Large intestine (tissue), 3 donors: ENCODE results near the gene NLK. TPM values are rescaled to one million over a fixed set of nuclear protein-coding genes. Genes with fewer than 3 reads are reported as not detected.
A peak's percentile ranks its signal among the peaks of the same experiment; 100 is the strongest.
"Not testable (repeated sequence)": the region's sequence is repeated elsewhere in the genome, so short reads cannot be mapped to it uniquely, and the experiment has no call there.

Experiments used
- DNase-seq, 2 donors: peaks; one replicate each; pipeline versions ENCODE4 v3.0.0 to v3.0.0-alpha.2; 2013
- H3K27ac ChIP-seq: one replicate; pipeline ENCODE4 v1.5.1; 2013; ENCODE audit warnings: low read length
- H3K27me3 ChIP-seq: 2 replicates; pipeline ENCODE4 v1.6.1; 2013; ENCODE audit warnings: low read length; ENCODE audit not compliant: control insufficient read depth, insufficient read depth
- H3K36me3 ChIP-seq: 2 replicates; pipeline ENCODE4 v1.6.1; 2013; ENCODE audit warnings: low read length; ENCODE audit not compliant: control insufficient read depth, insufficient read depth
- H3K4me1 ChIP-seq: one replicate; pipeline ENCODE4 v1.6.1; 2013; ENCODE audit warnings: low read length; ENCODE audit not compliant: control insufficient read depth, insufficient read depth
- H3K4me3 ChIP-seq: one replicate; pipeline ENCODE4 v1.5.1; 2013; ENCODE audit warnings: low read length
- H3K9me3 ChIP-seq: one replicate; pipeline ENCODE4 v1.6.1; 2013; ENCODE audit warnings: mild to moderate bottlenecking, low read depth, low read length, moderate library complexity; ENCODE audit not compliant: control insufficient read depth
- WGBS: methylation state at CpG from one replicate; pipeline ENCODE4 v1.1.5; 2013; ENCODE audit warnings: low lambda C conversion rate; ENCODE audit not compliant: insufficient coverage; 5-methylcytosine and 5-hydroxymethylcytosine counted together
- polyA plus RNA-seq: library from polyadenylated mRNA; unstranded; fragments of 120-200 nt; gene quantifications from one replicate; pipeline ENCODE4 v1.2.1, GENCODE V29; 2013

Gene NLK
- polyA plus RNA-seq, 1 donor, result 13.9 TPM

DNA sequence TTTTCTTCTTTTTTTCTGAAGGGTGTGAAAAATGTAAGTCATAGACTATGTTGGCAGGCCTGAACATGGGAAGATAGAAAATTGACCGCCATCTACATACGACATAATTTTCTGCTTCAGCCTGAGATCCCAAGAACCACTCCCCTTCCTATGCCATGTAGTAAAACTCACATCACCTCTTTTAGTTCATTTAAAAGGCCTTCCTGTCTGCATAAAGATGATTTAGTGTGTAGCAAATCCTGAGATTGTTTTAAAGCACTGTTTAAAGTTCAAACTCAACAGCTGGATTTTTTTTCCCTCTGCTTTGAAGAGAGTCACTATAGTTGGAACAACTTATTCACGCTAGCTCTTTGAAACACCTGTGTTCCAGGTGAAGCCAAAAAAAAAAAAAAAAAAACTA is 101.5 kb downstream of the NLK start:
- no peak overlapping the region for H3K27ac ChIP-seq
- WGBS, result 40% methylated on average over 1 of the region's 3 CpGs
- H3K27me3 ChIP-seq, result no peaks in the 10 kb centered on the region
- H3K36me3 ChIP-seq, result peaks cover 2% of the 10 kb centered on the region
- H3K4me3 ChIP-seq, result no peak overlapping the region
- no peaks in the 10 kb centered on the region for H3K4me1 ChIP-seq
- DNase-seq, result peak in 1 of 2 donors; percentile 29
- no peaks in the 10 kb centered on the region for H3K9me3 ChIP-seq

DNA sequence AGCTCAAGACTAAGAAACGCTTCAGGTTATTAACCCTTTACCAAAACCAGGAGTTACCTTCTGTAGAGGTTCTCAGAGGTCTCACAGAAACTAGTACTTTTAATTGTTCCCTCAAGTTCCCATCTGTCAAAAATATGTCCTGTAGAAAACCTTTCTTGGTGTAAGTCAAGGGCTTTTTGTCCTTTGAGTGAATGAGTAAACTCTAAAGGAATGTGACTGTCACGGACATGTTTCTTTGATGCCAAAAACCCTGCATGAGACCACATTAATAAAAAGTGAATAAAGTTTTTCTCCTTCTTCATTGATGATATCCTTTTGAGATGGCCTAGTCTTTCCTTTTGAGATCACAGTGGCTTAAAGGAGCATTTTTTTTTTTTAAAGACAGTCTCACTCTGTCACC is 102.9 kb downstream of the NLK start:
- Histone ChIP-seq H3K27me3 (no peaks in the 10 kb centered on the region), H3K4me1 (no peaks in the 10 kb centered on the region), H3K4me3 (no peak overlapping the region), H3K27ac (no peak overlapping the region), H3K9me3 (no peaks in the 10 kb centered on the region), H3K36me3 (no peaks in the 10 kb centered on the region)
- WGBS, result 92% methylated on average over 2 of the region's 2 CpGs
- no peak for DNase-seq

DNA sequence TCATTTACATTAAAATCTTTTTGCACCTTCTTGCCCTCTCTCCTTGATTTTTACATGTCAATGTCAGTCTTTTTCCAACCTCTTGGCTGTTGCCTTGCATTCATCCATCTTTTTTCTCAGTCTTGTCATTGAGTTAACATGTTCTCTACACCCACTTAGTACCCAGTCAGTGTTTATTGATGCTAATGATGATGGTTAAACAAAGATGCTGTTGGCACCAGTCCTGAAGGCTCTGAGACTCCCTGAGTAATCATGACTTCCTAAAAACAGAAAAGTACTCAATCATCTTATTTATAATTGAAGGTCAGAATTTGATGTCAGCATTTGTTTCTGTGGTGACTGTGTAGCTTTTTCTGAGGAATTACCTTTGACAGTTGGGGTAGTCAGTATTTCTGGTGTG is 104.5 kb downstream of the NLK start:
- DNase-seq, result no peak
- Histone ChIP-seq H3K4me1 (no peaks in the 10 kb centered on the region), H3K27me3 (no peaks in the 10 kb centered on the region), H3K36me3 (no peaks in the 10 kb centered on the region), H3K4me3 (no peak overlapping the region), H3K9me3 (no peaks in the 10 kb centered on the region), H3K27ac (no peak overlapping the region)

DNA sequence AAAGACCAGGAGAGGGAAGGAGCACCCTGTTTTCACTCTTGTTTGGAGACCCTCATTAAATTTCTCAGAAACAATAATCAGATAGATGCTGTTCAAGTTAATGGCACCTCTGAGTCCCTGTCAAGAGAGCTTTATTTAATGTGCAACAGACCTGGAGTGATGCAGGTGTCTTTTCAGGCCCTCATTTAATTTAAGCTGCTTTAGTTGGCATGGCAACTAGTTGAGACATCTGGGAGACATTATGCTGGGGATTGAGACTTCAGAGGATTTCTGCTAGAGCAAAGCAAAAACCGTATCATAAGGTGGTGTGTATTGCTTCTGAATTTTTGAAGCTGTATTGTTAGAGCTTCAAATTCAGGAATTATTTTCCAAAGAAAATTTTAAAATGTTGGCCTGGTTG is 108.5 kb downstream of the NLK start:
- 100% methylated on average over 1 of the region's 1 CpG for WGBS
- H3K4me3 ChIP-seq, result no peak overlapping the region
- no peaks in the 10 kb centered on the region for H3K27me3 ChIP-seq
- no peak overlapping the region for H3K27ac ChIP-seq
- DNase-seq, result no peak
- H3K36me3 ChIP-seq, result no peaks in the 10 kb centered on the region
- no peaks in the 10 kb centered on the region for H3K4me1 ChIP-seq
- no peaks in the 10 kb centered on the region for H3K9me3 ChIP-seq

DNA sequence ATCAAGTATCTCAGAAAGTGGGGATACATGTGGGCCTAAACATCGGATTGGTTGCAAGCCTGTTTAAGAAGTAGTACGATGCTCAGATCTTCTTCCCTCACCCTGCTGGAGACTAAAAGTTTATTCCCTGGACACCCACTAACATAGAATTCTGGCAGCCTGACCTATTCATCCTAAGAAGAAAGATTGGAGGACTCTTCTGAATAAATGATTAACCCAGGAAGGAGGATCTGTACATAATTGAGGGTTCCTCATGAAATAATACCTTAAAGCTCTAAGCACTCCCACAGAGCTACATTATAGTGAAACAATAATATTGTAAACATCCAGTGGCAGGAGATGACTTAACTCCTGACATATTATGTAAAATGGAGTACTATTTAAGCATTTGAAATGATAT is 111.7 kb downstream of the NLK start:
- WGBS, result no CpG with 5 or more reads among the region's 2 CpGs
- peak in 1 of 2 donors; percentile 4 for DNase-seq
- Histone ChIP-seq H3K27ac (no peak overlapping the region), H3K4me1 (no peaks in the 10 kb centered on the region), H3K4me3 (no peak overlapping the region), H3K9me3 (no peaks in the 10 kb centered on the region), H3K36me3 (no peaks in the 10 kb centered on the region), H3K27me3 (no peaks in the 10 kb centered on the region)

DNA sequence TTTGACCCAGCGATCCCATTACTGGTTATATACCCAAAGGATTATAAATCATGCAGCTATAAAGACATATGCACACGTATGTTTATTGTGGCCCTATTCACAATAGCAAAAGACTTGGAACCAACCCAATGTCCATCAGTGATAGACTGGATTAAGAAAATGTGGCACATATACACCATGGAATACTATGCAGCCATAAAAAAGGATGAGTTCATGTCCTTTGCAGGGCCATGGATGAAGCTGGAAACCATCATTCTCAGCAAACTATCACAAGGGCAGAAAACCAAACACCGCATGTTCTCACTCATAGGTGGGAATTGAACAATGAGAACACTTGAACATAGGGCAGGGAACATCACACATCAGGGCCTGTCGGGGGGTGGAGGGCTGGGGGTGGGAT is 112.9 kb downstream of the NLK start:
- H3K27me3 ChIP-seq, H3K36me3 ChIP-seq, DNase-seq, H3K4me1 ChIP-seq, H3K9me3 ChIP-seq, H3K27ac ChIP-seq, H3K4me3 ChIP-seq: not testable (repeated sequence)
- no CpG with 5 or more reads among the region's 4 CpGs for WGBS

DNA sequence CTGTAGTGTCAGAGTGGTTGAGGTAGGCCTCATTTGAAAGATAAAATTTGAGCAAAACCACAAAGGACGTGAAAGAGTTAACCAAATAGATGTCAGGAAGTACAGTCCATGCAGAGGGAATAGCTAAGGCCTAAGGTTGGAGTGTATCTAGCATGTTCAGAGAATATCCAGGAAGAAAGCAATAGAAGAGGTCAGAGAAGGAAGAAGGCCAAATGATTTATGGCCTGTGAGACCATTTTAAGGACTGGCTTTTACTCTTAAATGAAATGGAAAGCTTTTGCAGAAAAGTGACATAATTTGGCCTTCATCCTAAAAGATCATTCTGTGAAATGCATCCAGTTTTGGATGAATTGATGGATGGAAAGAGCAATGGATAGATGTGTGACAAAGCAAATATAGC is 116.5 kb downstream of the NLK start:
- WGBS, result 83% methylated on average over 1 of the region's 1 CpG

DNA sequence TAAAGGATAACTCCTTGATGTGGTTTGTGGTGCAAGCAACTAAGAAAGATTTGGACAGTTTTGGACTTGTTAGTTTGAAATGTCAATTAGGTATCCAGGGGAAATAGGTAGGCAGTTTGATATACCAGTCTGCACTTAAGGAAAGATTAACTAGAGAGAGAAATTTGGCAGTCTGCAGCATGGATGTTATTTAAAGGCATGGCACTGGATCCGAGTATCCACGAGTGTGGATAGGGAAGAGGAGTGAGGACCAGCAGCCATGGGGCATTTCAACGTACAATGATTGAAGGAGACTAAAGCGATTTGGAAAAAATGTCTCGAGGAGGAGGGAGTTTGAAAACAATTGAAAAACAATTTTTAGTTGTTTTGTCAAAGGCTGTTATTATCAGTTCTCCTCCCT is 117.4 kb downstream of the NLK start:
- H3K27me3 ChIP-seq, result no peaks in the 10 kb centered on the region
- H3K36me3 ChIP-seq, result no peaks in the 10 kb centered on the region
- no peaks in the 10 kb centered on the region for H3K9me3 ChIP-seq
- H3K27ac ChIP-seq, result no peak overlapping the region
- no peak for DNase-seq
- H3K4me3 ChIP-seq, result no peak overlapping the region
- 100% methylated on average over 5 of the region's 5 CpGs for WGBS
- H3K4me1 ChIP-seq, result no peaks in the 10 kb centered on the region

More for the DNA sequence above, 116.5 kb downstream of the NLK start:
- Histone ChIP-seq H3K27ac (no peak overlapping the region), H3K4me3 (no peak overlapping the region), H3K36me3 (no peaks in the 10 kb centered on the region), H3K27me3 (no peaks in the 10 kb centered on the region), H3K9me3 (no peaks in the 10 kb centered on the region), H3K4me1 (no peaks in the 10 kb centered on the region)
- no peak for DNase-seq

DNA sequence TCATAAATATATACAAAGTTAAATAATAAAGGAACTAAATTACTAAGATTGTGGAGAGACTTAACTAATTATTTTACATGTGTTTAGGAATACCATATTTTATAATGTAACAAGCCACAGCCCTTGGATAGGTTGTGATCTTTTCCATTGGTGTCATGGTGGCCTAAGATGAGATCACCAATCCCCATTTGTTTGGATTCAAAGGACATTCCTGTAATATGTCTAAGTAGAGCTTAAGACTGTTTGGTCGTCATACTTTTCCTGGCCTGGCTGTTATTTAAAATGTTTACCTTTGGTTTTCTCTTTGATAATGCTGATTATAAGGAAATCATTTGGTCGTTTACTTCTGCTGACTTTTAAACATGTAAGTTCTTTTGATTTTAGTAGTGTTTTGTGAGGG is 118.1 kb downstream of the NLK start:
- Histone ChIP-seq H3K36me3 (no peaks in the 10 kb centered on the region), H3K4me3 (no peak overlapping the region), H3K9me3 (no peaks in the 10 kb centered on the region), H3K27ac (no peak overlapping the region), H3K27me3 (no peaks in the 10 kb centered on the region), H3K4me1 (no peaks in the 10 kb centered on the region)
- DNase-seq, result no peak
- WGBS, result no CpG with 5 or more reads among the region's 2 CpGs

DNA sequence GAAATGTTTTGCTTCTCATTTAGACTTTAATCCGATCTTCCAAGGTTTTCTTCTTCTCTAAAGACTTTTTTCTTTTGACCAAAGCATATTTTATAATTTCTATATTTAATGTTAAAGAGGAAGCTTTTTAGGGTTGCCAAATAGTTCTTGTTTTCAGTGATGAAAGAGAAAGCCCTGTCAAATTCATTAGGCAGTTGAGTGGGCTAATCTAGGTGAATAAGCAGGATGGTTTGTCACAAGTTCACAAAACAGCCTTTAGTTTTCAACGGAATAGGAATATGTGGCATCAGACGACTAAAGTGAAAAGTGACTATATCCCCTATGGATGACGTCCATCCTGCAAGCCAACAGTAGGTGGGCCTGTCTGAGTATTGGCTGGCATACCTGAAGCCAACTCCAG is 118.8 kb downstream of the NLK start:
- H3K36me3 ChIP-seq, result no peaks in the 10 kb centered on the region
- H3K27me3 ChIP-seq, result no peaks in the 10 kb centered on the region
- no peak for DNase-seq
- no peaks in the 10 kb centered on the region for H3K9me3 ChIP-seq
- no peak overlapping the region for H3K27ac ChIP-seq
- WGBS, result 89% methylated on average over 1 of the region's 4 CpGs
- H3K4me1 ChIP-seq, result no peaks in the 10 kb centered on the region
- H3K4me3 ChIP-seq, result no peak overlapping the region

DNA sequence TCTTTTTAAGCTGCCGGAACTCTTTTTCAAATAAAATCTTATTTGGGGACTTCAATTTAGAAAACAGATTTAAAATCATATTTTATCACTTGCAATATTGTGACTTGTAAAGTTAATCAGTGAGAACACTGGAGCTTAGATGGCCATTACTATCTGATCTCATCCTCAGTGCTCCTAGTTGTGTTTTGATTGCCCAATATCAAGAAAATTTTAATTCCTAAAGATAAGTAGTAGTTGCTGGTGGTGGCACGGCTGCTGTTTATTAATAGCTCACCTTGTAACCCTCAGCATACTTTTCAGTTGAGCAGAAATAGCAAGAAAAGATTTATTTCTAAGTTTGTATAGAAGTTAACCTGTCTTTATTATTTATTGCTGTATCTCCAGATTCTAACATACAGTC is 124.0 kb downstream of the NLK start:
- peaks cover 11% of the 10 kb centered on the region for H3K36me3 ChIP-seq
- no peaks in the 10 kb centered on the region for H3K27me3 ChIP-seq
- H3K4me3 ChIP-seq, result no peak overlapping the region
- H3K27ac ChIP-seq, result no peak overlapping the region
- H3K9me3 ChIP-seq, result no peaks in the 10 kb centered on the region
- DNase-seq, result no peak
- no peaks in the 10 kb centered on the region for H3K4me1 ChIP-seq
- WGBS, result 100% methylated on average over 1 of the region's 2 CpGs
